Cardiac muscle cell (in vitro differentiated cells and primary cell): ENCODE results near the gene MCAM. TPM values are rescaled to one million over a fixed set of nuclear protein-coding genes. Genes with fewer than 3 reads are reported as not detected.
A peak's percentile ranks its signal among the peaks of the same experiment; 100 is the strongest.

Experiments used
- DNase-seq, 2 donors: peaks; one replicate each; pipeline versions ENCODE4 v3.0.0 to v3.0.0-alpha.2; 2010 to 2017; ENCODE audit warnings: low read depth in 1 of 2, low spot score in 1 of 2
- H3K27ac ChIP-seq: fragments of 200-600 bp; sonication (generic); 2 replicates; pipeline ENCODE4 v1.5.1; 2016
- H3K27me3 ChIP-seq: fragments of 200-600 bp; sonication (generic); 2 replicates; pipeline ENCODE4 v1.6.0; 2016; ENCODE audit warnings: control low read depth
- H3K36me3 ChIP-seq: fragments of 200-600 bp; sonication (generic); 2 replicates; pipeline ENCODE4 v1.5.1; 2016; ENCODE audit warnings: control low read depth
- H3K4me1 ChIP-seq: fragments of 200-600 bp; sonication (generic); 2 replicates; pipeline ENCODE4 v1.8.1; 2017; ENCODE audit warnings: low read depth, mild to moderate bottlenecking, mixed run types
- H3K4me3 ChIP-seq: fragments of 200-600 bp; sonication (generic); 2 replicates; pipeline ENCODE4 v1.5.1; 2016; ENCODE audit warnings: mild to moderate bottlenecking
- H3K9me3 ChIP-seq: fragments of 200-600 bp; sonication (generic); 2 replicates; pipeline ENCODE4 v1.5.1; 2017; ENCODE audit warnings: low read depth, mild to moderate bottlenecking, control low read depth
- CTCF ChIP-seq: IDR thresholded peaks from 2 replicates; pipeline ENCODE4 v1.5.1; 2012; ENCODE audit warnings: low read depth, mild to moderate bottlenecking, low read length
- polyA plus RNA-seq: library from polyadenylated mRNA; unstranded; fragments of >200 nt; fragmentation: Nextera tagmentation; extraction: Ambion mirVana; gene quantifications from 2 replicates; pipeline ENCODE4 v1.2.1, GENCODE V29; 2016
- total RNA-seq: library from RNA; depleted of rRNA; stranded (reverse); fragments of >200 nt; gene quantifications from 2 replicates; pipeline ENCODE4 v1.2.3, GENCODE V29; 2016

MCAM gene
- total and polyA plus RNA-seq, 2 experiments from 2014 or later = 13.8 to 49.3 TPM

GRCh38 chr11:119335655-119336543 lies 19.0 kb upstream of the MCAM start:
- Histone ChIP-seq H3K36me3 (no peaks in the 10 kb centered on the region), H3K27me3 (peaks cover 19% of the 10 kb centered on the region), H3K4me3 (no peak overlapping the region), H3K4me1 (peaks cover 6% of the 10 kb centered on the region), H3K9me3 (no peaks in the 10 kb centered on the region), H3K27ac (no peak overlapping the region)
- DNase-seq = no peak
- TF ChIP-seq CTCF = no peak

- peaks cover 12% of the 10 kb centered on the region for H3K27me3 ChIP-seq
Measured at GRCh38 chr11:119335091-119335654, 18.2 kb upstream of the MCAM start.

DNA sequence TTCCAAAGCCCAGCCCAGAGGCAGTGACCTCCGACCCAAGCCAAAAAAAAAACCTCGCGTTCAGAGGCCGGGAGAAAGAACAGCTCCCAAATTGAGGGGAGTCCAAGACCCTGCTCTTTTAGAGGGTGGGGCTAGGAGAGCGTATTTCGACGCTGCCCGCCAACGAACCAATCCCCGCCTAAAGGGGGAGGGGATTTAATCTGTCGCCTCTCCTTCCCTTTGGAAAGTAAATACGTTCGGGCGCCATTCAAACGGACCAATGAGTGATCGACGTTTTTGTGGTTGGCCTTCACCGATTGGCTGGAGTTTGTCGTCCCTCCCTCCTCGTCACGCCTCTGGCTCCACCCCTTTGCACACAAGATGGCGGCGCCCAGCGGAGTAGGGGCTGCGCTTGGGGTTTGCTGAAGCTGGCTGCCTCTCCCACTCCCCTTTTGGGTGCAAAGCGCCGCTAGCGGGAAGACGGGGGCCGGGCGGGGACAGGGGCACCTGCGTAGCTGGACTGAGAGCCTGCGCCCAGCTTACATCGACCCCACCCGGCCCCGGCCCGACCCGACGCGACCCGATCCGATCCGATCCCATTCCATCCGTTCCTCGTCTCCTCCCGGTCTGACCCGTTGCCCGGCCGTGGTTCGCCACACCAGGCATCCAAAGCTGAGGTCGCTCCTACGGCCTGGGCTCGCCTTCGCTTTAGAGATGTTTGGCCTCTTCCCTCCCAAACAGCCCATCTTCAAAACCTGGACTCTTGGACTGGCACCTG lies 17.4 kb upstream of the MCAM start, which contains the start of gene RNF26:
RNF26 (plus strand) TSS at position 354 of the 757 bp plus-strand sequence. CDS start 596 bp downstream, outside the sequence.
- peaks cover 6% of the 10 kb centered on the region for H3K4me1 ChIP-seq

More at GRCh38 chr11:119335091-119335654, 18.2 kb upstream of the MCAM start:
- Histone ChIP-seq H3K4me1 (peaks cover 6% of the 10 kb centered on the region), H3K27ac (peak overlapping the region; percentile 96), H3K9me3 (no peaks in the 10 kb centered on the region), H3K36me3 (no peaks in the 10 kb centered on the region), H3K4me3 (peak overlapping the region; percentile 60)
- no peak for DNase-seq
- TF ChIP-seq CTCF = no peak

GRCh38 chr11:119332111-119332765 lies 15.3 kb upstream of the MCAM start:
- Histone ChIP-seq H3K4me1 (peaks cover 6% of the 10 kb centered on the region), H3K27me3 (no peaks in the 10 kb centered on the region), H3K36me3 (no peaks in the 10 kb centered on the region), H3K4me3 (no peak overlapping the region), H3K27ac (no peak overlapping the region), H3K9me3 (no peaks in the 10 kb centered on the region)
- DNase-seq = no peak
- no peak for TF ChIP-seq CTCF

More for the DNA sequence above, 17.4 kb upstream of the MCAM start, which contains the start of gene RNF26:
- Histone ChIP-seq H3K9me3 (no peaks in the 10 kb centered on the region), H3K27ac (peak within 1 kb of the TSS; percentile 96), H3K36me3 (no peaks in the 10 kb centered on the region), H3K4me3 (peak within 1 kb of the TSS; percentile 60), H3K27me3 (peaks cover 4% of the 10 kb centered on the region)
- no peak for TF ChIP-seq CTCF
- peak; percentile 98 to 99 for DNase-seq

- no peak for TF ChIP-seq CTCF
- H3K9me3 ChIP-seq = no peaks in the 10 kb centered on the region
- no peak overlapping the region for H3K4me3 ChIP-seq
- no peaks in the 10 kb centered on the region for H3K27me3 ChIP-seq
- no peak overlapping the region for H3K27ac ChIP-seq
- DNase-seq = no peak
- peaks cover 4% of the 10 kb centered on the region for H3K4me1 ChIP-seq
- H3K36me3 ChIP-seq = no peaks in the 10 kb centered on the region
Measured at GRCh38 chr11:119330237-119330636, 13.3 kb upstream of the MCAM start.
